IMR-90 (cell line): Measurements from ENCODE around the gene SH3GLB2.

Experiments
- BHLHE40 ChIP-seq: fragments of 150-350 bp; IDR thresholded peaks from 2 replicates; pipeline ENCODE4 v1.6.1; 2016; ENCODE audit warnings: mild to moderate bottlenecking, low read depth, low read length
- CEBPB ChIP-seq: IDR thresholded peaks from 2 replicates; pipeline ENCODE4 v1.6.1; 2012; ENCODE audit warnings: low read depth, low read length, improper control_type of control experiment
- CHD1 ChIP-seq: IDR thresholded peaks from 2 replicates; pipeline ENCODE4 v1.6.1; 2012; ENCODE audit warnings: low read depth, low read length, improper control_type of control experiment
- CTCF ChIP-seq: conservative IDR thresholded peaks from 2 replicates; pipeline ENCODE4 v1.5.1; 2012; ENCODE audit warnings: mild to moderate bottlenecking, low read depth, low read length, improper control_type of control experiment
- ELK1 ChIP-seq: fragments of 150-350 bp; IDR thresholded peaks from 2 replicates; pipeline ENCODE4 v1.6.1; 2016; ENCODE audit warnings: low read depth, mild to moderate bottlenecking, low read length, moderate library complexity, borderline replicate concordance
- FOS ChIP-seq: fragments of 150-350 bp; IDR thresholded peaks from 2 replicates; pipeline ENCODE4 v1.6.1; 2016; ENCODE audit warnings: low read depth, low read length
- MAFK ChIP-seq: IDR thresholded peaks from 2 replicates; pipeline ENCODE4 v1.6.1; 2012; ENCODE audit warnings: low read depth, low read length, improper control_type of control experiment
- MAZ ChIP-seq: IDR thresholded peaks from 2 replicates; pipeline ENCODE4 v1.6.1; 2012; ENCODE audit warnings: low read depth, mild to moderate bottlenecking, low read length, improper control_type of control experiment, moderate library complexity, borderline replicate concordance
- MXI1 ChIP-seq: IDR thresholded peaks from 2 replicates; pipeline ENCODE4 v1.6.1; 2012; ENCODE audit warnings: low read depth, mild to moderate bottlenecking, low read length, moderate library complexity, borderline replicate concordance
- POLR2A ChIP-seq: IDR thresholded peaks from 2 replicates; pipeline ENCODE4 v1.6.1; 2012; ENCODE audit warnings: mild to moderate bottlenecking, low read depth, low read length
- RAD21 ChIP-seq: IDR thresholded peaks from 2 replicates; pipeline ENCODE4 v1.6.1; 2012; ENCODE audit warnings: low read length, improper control_type of control experiment
- RCOR1 ChIP-seq: IDR thresholded peaks from 2 replicates; pipeline ENCODE4 v1.6.1; 2012; ENCODE audit warnings: mild to moderate bottlenecking, low read length, improper control_type of control experiment; ENCODE audit not compliant: insufficient replicate concordance
- RFX5 ChIP-seq: IDR thresholded peaks from 2 replicates; pipeline ENCODE4 v1.8.0; 2012; ENCODE audit warnings: low read depth, mild to moderate bottlenecking, low read length, moderate library complexity
- SMC3 ChIP-seq: fragments of 150-350 bp; IDR thresholded peaks from 2 replicates; pipeline ENCODE4 v1.6.1; 2016; ENCODE audit warnings: low read depth, mild to moderate bottlenecking, antibody characterized with exemption, low read length, moderate library complexity

- TF ChIP-seq CTCF = no peak
- TF ChIP-seq CHD1 = no peak
- no peak for TF ChIP-seq ELK1
- TF ChIP-seq RFX5 = no peak
- no peak for TF ChIP-seq POLR2A
- no peak for TF ChIP-seq MAZ
- no peak for TF ChIP-seq SMC3
- no peak for TF ChIP-seq MXI1
- no peak for TF ChIP-seq FOS
- no peak for TF ChIP-seq RCOR1
- no peak for TF ChIP-seq BHLHE40
- no peak for TF ChIP-seq CEBPB
- no peak for TF ChIP-seq RAD21
- TF ChIP-seq MAFK = no peak
These were observed 22.7 kb downstream of the SH3GLB2 start for GRCh38 chr9:129005336-129005997.
